Mesenchymal stem cell (in vitro differentiated cells and primary cell): ENCODE measurements around the gene PCDHGA1.

Experiments used
- DNase-seq: peaks from one replicate; pipeline ENCODE4 v3.0.0-alpha.2; 2013
- H2AFZ ChIP-seq: one replicate; pipeline ENCODE4 v1.6.1; 2013; ENCODE audit warnings: low read depth, mild to moderate bottlenecking, control low read depth, inconsistent platforms, low read length, moderate library complexity
- H2AK5ac ChIP-seq: 2 replicates; pipeline ENCODE4 v1.6.1; 2013; ENCODE audit warnings: low read length, moderate library complexity, mild to moderate bottlenecking, inconsistent platforms; ENCODE audit not compliant: severe bottlenecking
- H2BK120ac ChIP-seq: one replicate; pipeline ENCODE4 v1.6.1; 2013; ENCODE audit warnings: low read depth, mild to moderate bottlenecking, inconsistent platforms, low read length, moderate library complexity
- H2BK12ac ChIP-seq, 2 experiments: one replicate each; pipeline ENCODE4 v1.6.1; 2013; ENCODE audit warnings: inconsistent platforms in 2 of 2, low read length in 2 of 2, mild to moderate bottlenecking in 2 of 2, moderate library complexity in 2 of 2, control low read depth in 1 of 2
- H2BK15ac ChIP-seq: one replicate; pipeline ENCODE4 v1.6.1; 2013; ENCODE audit warnings: mild to moderate bottlenecking, low read depth, inconsistent platforms; ENCODE audit not compliant: poor library complexity, severe bottlenecking
- H2BK5ac ChIP-seq: 2 replicates; pipeline ENCODE4 v1.6.1; 2013; ENCODE audit warnings: low read depth, mild to moderate bottlenecking, low read length, control low read depth, inconsistent platforms; ENCODE audit not compliant: poor library complexity, severe bottlenecking
- H3K14ac ChIP-seq, 2 experiments: one replicate each; pipeline ENCODE4 v1.6.1; 2013; ENCODE audit warnings: inconsistent platforms in 2 of 2, low read length in 2 of 2, control low read depth in 1 of 2, mild to moderate bottlenecking in 1 of 2, moderate library complexity in 1 of 2
- H3K18ac ChIP-seq, 2 experiments: one replicate each; pipeline ENCODE4 v1.6.1; 2013; ENCODE audit warnings: inconsistent platforms in 2 of 2, low read length in 2 of 2, control low read depth in 1 of 2, low read depth in 1 of 2, mild to moderate bottlenecking in 1 of 2
- H3K23ac ChIP-seq, 2 experiments: one replicate each; pipeline ENCODE4 v1.6.1; 2013; ENCODE audit warnings: inconsistent platforms in 2 of 2, low read length in 2 of 2, mild to moderate bottlenecking in 2 of 2, moderate library complexity in 2 of 2, control low read depth in 1 of 2
- H3K27ac ChIP-seq: 2 replicates; pipeline ENCODE4 v1.5.1; 2013; ENCODE audit warnings: mild to moderate bottlenecking, moderate library complexity, low read length, control low read depth, inconsistent platforms; ENCODE audit not compliant: poor library complexity, severe bottlenecking
- H3K27me3 ChIP-seq, 2 experiments: 2 replicates each; pipeline versions ENCODE4 v1.6.1 to v1.7.0; 2013; ENCODE audit warnings: low read length in 2 of 2, mild to moderate bottlenecking in 2 of 2, moderate library complexity in 2 of 2, control low read depth in 1 of 2, inconsistent platforms in 1 of 2; ENCODE audit not compliant: control insufficient read depth in 1 of 2, insufficient read depth in 1 of 2
- H3K36me3 ChIP-seq, 2 experiments: 2 replicates each; pipeline versions ENCODE4 v1.6.1 to v1.7.0; 2013; ENCODE audit warnings: low read length in 2 of 2, control low read depth in 1 of 2, inconsistent platforms in 1 of 2, low read depth in 1 of 2, mild to moderate bottlenecking in 1 of 2; ENCODE audit not compliant: insufficient read depth in 2 of 2, control insufficient read depth in 1 of 2
- H3K4ac ChIP-seq, 2 experiments: one replicate each; pipeline ENCODE4 v1.6.1; 2013; ENCODE audit warnings: inconsistent platforms in 2 of 2, low read length in 2 of 2, mild to moderate bottlenecking in 2 of 2, moderate library complexity in 2 of 2, control low read depth in 1 of 2, low read depth in 1 of 2
- H3K4me1 ChIP-seq: 2 replicates; pipeline ENCODE4 v1.6.1; 2013; ENCODE audit warnings: low read depth, low read length, control low read depth; ENCODE audit not compliant: control insufficient read depth, insufficient read depth
- H3K4me2 ChIP-seq: 2 replicates; pipeline ENCODE4 v1.6.1; 2013; ENCODE audit warnings: low read length, mild to moderate bottlenecking, inconsistent platforms; ENCODE audit not compliant: poor library complexity, severe bottlenecking
- H3K4me3 ChIP-seq, 2 experiments: 2 replicates each; pipeline versions ENCODE4 v1.5.1 to v1.7.0; 2013; ENCODE audit warnings: low read length in 2 of 2, mild to moderate bottlenecking in 2 of 2, control low read depth in 1 of 2, low read depth in 1 of 2; ENCODE audit not compliant: insufficient read depth in 1 of 2
- H3K79me1 ChIP-seq: replicated peaks from 2 replicates; pipeline ENCODE4 v1.6.1; 2013; ENCODE audit warnings: mild to moderate bottlenecking, control low read depth, low read length, inconsistent platforms; ENCODE audit not compliant: poor library complexity, severe bottlenecking
- H3K9ac ChIP-seq: 2 replicates; pipeline ENCODE4 v1.7.0; 2013; ENCODE audit warnings: mild to moderate bottlenecking, low read length, moderate library complexity
- H3K9me3 ChIP-seq: 2 replicates; pipeline ENCODE4 v1.7.0; 2013; ENCODE audit warnings: mild to moderate bottlenecking, low read length; ENCODE audit not compliant: control insufficient read depth
- H4K8ac ChIP-seq: one replicate; pipeline ENCODE4 v1.6.1; 2013; ENCODE audit warnings: inconsistent platforms, mild to moderate bottlenecking, low read length, moderate library complexity
- H4K91ac ChIP-seq: one replicate; pipeline ENCODE4 v1.6.1; 2013; ENCODE audit warnings: mild to moderate bottlenecking, low read length, inconsistent platforms
- WGBS: methylation state at CpG from one replicate; pipeline ENCODE4 v1.1.7; 2013; ENCODE audit warnings: mixed read lengths; 5-methylcytosine and 5-hydroxymethylcytosine counted together

Gene PCDHGA1

GRCh38 chr5:141485321-141486055, 155.2 kb downstream of the PCDHGA1 start:
- Histone ChIP-seq H2BK120ac (no peak overlapping the region), H3K4ac (no peak overlapping the region), H4K8ac (peak overlapping the region; percentile 23), H3K9me3 (no peaks in the 10 kb centered on the region), H3K4me2 (peak overlapping the region; percentile 71), H3K14ac (no peak overlapping the region), H3K4me1 (peaks cover 25% of the 10 kb centered on the region), H3K79me1 (peaks cover 35% of the 10 kb centered on the region), H3K36me3 (peaks cover 42 to 47% of the 10 kb centered on the region in 2 experiments), H2AFZ (no peak overlapping the region), H4K91ac (no peak overlapping the region), H2BK5ac (no peak overlapping the region), H2AK5ac (no peak overlapping the region), H3K18ac (no peak overlapping the region), H3K9ac (peak overlapping the region; percentile 34), H3K27me3 (no peaks in the 10 kb centered on the region), H3K27ac (no peak overlapping the region), H2BK12ac (no peak overlapping the region), H3K4me3 (peak overlapping the region in 1 of 2 experiments; percentile 58), H2BK15ac (no peak overlapping the region), H3K23ac (no peak overlapping the region)
- no peak for DNase-seq
- WGBS, result 63% methylated on average over 36 of the region's 38 CpGs

- H3K9me3 ChIP-seq, result no peaks in the 10 kb centered on the region
- H2BK120ac ChIP-seq, result no peak overlapping the region
- no peak overlapping the region for H4K91ac ChIP-seq
- WGBS, result 97% methylated on average over 9 of the region's 9 CpGs
- no peak overlapping the region for H3K18ac ChIP-seq
- H2AFZ ChIP-seq, result no peak overlapping the region
- H4K8ac ChIP-seq, result no peak overlapping the region
- H3K9ac ChIP-seq, result no peak overlapping the region
- H3K14ac ChIP-seq, result no peak overlapping the region
- no peak overlapping the region for H3K4me3 ChIP-seq
- H3K36me3 ChIP-seq, result peaks cover 46 to 47% of the 10 kb centered on the region in 2 experiments
- H2BK12ac ChIP-seq, result no peak overlapping the region
- H3K27me3 ChIP-seq, result no peaks in the 10 kb centered on the region
- H2BK15ac ChIP-seq, result no peak overlapping the region
- no peak overlapping the region for H3K23ac ChIP-seq
- peaks cover 36% of the 10 kb centered on the region for H3K79me1 ChIP-seq
- no peak for DNase-seq
- H3K4ac ChIP-seq, result no peak overlapping the region
- H2AK5ac ChIP-seq, result no peak overlapping the region
- no peak overlapping the region for H2BK5ac ChIP-seq
- peaks cover 24% of the 10 kb centered on the region for H3K4me1 ChIP-seq
- no peak overlapping the region for H3K27ac ChIP-seq
- H3K4me2 ChIP-seq, result no peak overlapping the region
These were observed 155.8 kb downstream of the PCDHGA1 start for GRCh38 chr5:141486091-141486490.

GRCh38 chr5:141487131-141487530, 156.8 kb downstream of the PCDHGA1 start:
- Histone ChIP-seq H4K8ac (no peak overlapping the region), H3K4me2 (no peak overlapping the region), H3K4ac (no peak overlapping the region), H4K91ac (no peak overlapping the region), H2AFZ (no peak overlapping the region), H2BK120ac (no peak overlapping the region), H3K14ac (no peak overlapping the region), H3K27ac (no peak overlapping the region), H2BK5ac (no peak overlapping the region), H3K79me1 (peaks cover 44% of the 10 kb centered on the region), H3K4me1 (peaks cover 24% of the 10 kb centered on the region), H2BK15ac (no peak overlapping the region), H3K27me3 (no peaks in the 10 kb centered on the region), H3K18ac (no peak overlapping the region), H3K36me3 (peaks cover 56 to 57% of the 10 kb centered on the region in 2 experiments), H3K9me3 (no peaks in the 10 kb centered on the region), H3K4me3 (no peak overlapping the region), H3K23ac (no peak overlapping the region), H3K9ac (no peak overlapping the region), H2BK12ac (no peak overlapping the region), H2AK5ac (no peak overlapping the region)
- 96% methylated on average over 7 of the region's 7 CpGs for WGBS
- no peak for DNase-seq

GRCh38 chr5:141488591-141489561, 158.6 kb downstream of the PCDHGA1 start, which contains the start of gene PCDHGC5:
Gene PCDHGC5 (plus strand): TSS chr5:141489081. CDS start chr5:141489241, 160 bp downstream.
- Histone ChIP-seq H2BK120ac (peak within 1 kb of the TSS; percentile 7), H3K9ac (peak within 1 kb of the TSS; percentile 66), H2AFZ (no peak within 1 kb of the TSS), H3K14ac (no peak within 1 kb of the TSS), H2BK12ac (no peak within 1 kb of the TSS), H3K23ac (no peak within 1 kb of the TSS), H3K4me1 (peaks cover 29% of the 10 kb centered on the region), H4K91ac (no peak within 1 kb of the TSS), H2AK5ac (no peak within 1 kb of the TSS), H2BK15ac (peak within 1 kb of the TSS; percentile 73), H3K18ac (no peak within 1 kb of the TSS), H3K9me3 (no peaks in the 10 kb centered on the region), H2BK5ac (no peak within 1 kb of the TSS), H3K27me3 (no peaks in the 10 kb centered on the region), H3K4me2 (no peak within 1 kb of the TSS), H3K27ac (peak within 1 kb of the TSS; percentile 24), H3K4ac (no peak within 1 kb of the TSS), H3K79me1 (peaks cover 51% of the 10 kb centered on the region), H3K4me3 (peak within 1 kb of the TSS in 1 of 2 experiments; percentile 65), H3K36me3 (peaks cover 56 to 63% of the 10 kb centered on the region in 2 experiments), H4K8ac (no peak within 1 kb of the TSS)
- DNase-seq, result peak; percentile 57
- 59% methylated on average over 14 of the region's 14 CpGs for WGBS
